NCI-H69 (cell line): ENCODE data around the gene RNFT2.
"Not testable (repeated sequence)": the region's sequence is repeated elsewhere in the genome, so short reads cannot be mapped to it uniquely, and the experiment has no call there.

Source experiments
- DNase-seq: peaks from one replicate; lab custom pipeline; 2025; lab: John Stamatoyannopoulos, UW

RNFT2 gene

DNA sequence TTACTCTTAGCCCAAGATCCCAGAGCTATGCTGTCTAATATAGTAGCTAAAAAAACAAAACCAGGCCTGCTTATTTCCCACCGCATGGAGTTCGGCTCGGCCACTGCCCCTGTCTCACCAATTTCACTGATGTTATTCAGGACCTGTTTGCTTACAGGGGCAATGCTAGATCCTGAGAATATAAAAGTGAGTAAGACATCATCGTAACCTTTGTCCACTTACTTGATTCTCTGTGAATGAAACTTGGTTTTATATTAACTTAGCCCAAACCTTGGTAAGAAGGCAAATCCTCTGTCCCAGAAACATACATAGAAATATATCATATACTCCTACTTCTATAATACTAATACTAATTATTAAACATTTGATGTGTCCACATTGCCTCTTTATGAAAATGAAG lies 56.6 kb downstream of the RNFT2 start:
- DNase-seq: no peak

- DNase-seq: no peak
These were observed 59.8 kb downstream of the RNFT2 start for GRCh38 chr12:116797885-116798284.

DNA sequence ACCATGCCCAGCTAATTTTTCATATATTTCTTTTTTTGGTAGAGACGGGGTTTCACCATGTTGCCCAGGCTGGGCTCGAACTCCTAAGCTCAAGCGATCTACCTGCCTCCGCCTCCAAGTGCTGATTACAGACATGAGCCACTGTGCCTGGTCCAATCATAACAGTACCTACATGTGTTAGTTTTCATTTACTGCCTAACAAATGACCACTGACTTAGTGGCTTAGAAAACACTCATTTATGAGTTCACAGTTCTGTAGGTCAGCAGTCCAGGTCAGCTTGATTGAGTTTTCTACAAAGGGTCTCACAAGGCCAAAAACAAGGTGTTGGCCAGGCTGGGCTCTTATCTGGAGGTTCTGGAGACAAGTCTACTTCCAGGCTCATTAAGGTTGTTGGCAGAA lies 60.6 kb downstream of the RNFT2 start:
- DNase-seq: no peak

GRCh38 chr12:116799955-116800354 lies 61.8 kb downstream of the RNFT2 start:
- DNase-seq: no peak

- no peak for DNase-seq
These were observed 62.8 kb downstream of the RNFT2 start for GRCh38 chr12:116800918-116801317.

- no peak for DNase-seq
These were observed 63.9 kb downstream of the RNFT2 start for GRCh38 chr12:116802018-116802417.

DNA sequence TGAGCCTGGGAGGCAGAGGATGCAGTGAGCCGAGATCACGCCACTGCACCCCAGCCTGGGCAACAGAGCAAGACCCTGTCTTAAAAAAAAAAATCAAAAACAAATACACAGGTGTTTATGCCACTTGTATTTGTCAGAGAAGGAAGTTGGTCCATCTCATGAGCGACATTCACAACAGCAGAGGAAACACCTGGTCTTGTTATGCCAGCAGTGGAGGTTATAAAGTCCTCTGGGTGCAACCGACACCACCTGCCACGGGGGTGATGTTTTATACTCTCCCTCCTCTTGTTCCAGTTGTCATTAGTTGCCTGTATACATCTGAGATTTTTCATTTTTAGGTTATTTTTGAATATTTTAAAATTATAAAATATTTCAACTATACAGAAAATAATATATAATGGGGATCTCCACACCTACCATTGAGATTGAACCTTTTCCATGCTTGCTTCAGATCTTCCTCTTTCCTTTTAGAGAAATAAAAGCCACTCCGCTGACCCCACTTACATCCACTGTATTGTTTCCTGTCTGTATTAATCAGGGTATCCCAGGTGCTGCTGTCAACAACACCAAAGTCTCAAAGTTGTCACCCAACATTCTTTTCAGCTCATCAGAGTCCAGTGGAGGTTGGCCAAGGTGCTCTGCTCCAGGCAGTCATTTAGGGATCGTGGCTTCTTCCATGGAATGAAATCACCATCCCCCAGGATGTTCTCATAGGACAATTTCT lies 65.1 kb downstream of the RNFT2 start:
- no peak for DNase-seq

GRCh38 chr12:116804051-116804450 lies 65.9 kb downstream of the RNFT2 start:
- DNase-seq: no peak

GRCh38 chr12:116806845-116807440 lies 68.8 kb downstream of the RNFT2 start:
- no peak for DNase-seq

DNA sequence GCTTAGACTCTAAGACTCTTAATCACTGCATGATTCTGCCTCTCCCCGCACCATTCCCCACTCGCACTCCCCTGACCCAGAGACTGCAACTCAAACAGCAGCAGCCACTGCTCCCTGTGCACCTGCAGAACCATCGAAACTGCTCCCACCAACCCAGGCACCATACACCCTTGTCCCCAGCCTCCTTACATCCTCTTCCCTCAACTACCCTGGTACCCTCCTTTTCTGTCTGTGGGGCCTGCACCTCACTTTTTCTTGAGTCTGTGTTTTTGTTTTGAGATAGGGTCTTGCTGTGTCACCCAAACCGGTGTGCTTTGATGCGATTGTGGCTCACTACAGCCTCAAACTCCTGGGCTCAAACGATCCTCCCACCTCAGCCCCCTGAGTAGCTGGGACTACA lies 69.4 kb downstream of the RNFT2 start:
- no peak for DNase-seq

- peak; percentile 92 for DNase-seq
These were observed 70.3 kb downstream of the RNFT2 start for GRCh38 chr12:116808113-116809105.

GRCh38 chr12:116812238-116812637 lies 74.1 kb downstream of the RNFT2 start:
- no peak for DNase-seq

GRCh38 chr12:116813271-116814041 lies 75.3 kb downstream of the RNFT2 start:
- DNase-seq: peak; percentile 29

DNA sequence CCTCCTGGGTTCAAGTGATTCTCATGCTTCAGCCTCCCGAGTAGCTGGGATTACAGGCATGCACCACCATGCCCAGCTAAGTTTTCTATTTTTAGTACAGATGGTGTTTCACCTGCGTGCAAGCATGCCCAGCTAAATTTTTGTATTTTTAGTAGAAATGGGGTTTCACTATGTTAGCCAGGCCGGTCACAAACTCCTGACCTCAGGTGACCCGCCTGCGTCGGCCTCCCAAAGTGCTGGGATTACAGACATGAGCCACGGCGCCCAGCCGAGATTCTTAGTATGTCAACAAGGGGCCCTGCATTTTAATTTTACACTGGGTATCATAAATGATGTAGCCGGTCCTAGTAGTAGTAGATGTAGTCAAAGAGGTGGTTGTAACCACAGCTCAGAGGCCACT lies 76.7 kb downstream of the RNFT2 start:
- DNase-seq: not testable (repeated sequence)

DNA sequence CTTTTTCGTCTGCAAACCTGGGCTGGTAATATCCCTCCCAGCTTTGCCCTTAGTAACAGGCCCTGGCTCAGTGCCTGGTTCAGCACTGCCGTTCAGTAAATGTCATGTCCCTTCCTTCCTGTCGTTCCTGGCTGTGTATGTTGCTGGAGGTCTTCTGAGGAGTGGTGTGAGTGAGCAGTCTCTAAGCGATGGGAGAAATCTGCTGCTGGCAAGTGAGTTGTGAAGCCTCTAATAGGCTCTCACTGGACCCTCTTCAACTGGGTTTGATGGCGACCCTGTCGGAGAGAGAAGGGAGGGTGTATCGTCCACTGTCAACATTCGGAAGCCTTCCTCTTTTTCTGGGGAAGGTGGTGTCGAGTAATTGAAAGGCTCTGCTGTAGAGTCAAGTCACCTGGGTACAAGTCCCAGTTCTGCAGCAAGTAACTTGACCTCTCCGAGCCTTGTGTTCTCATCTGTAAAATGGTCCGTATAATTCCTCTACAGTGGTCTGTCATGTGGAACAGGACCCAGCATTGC lies 80.3 kb downstream of the RNFT2 start:
- DNase-seq: peak; percentile 32

- peak; percentile 98 for DNase-seq
These were observed 81.1 kb downstream of the RNFT2 start for GRCh38 chr12:116818948-116819832.

GRCh38 chr12:116820064-116820656 lies 82.0 kb downstream of the RNFT2 start:
- peak; percentile 44 for DNase-seq

DNA sequence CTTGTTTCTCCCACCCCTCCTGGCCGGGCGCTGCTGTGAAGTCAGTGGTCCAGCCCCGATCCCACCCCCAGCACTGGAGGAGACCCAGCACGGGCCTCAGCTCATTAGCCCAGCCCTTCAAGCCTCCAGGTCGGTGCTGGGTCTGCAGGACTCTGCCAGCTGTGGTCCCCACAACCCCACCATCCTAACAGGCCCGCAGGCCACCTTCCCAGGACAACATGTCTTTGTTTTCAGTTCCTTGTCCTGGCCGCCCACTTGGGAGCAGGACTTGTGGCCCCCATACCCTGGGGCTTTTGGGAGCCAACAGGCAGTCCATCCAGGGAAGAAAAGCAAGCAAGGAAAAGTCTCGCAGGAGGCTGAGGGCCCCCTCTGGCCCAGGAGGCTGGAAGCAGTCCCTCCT lies 83.2 kb downstream of the RNFT2 start:
- DNase-seq: no peak

DNA sequence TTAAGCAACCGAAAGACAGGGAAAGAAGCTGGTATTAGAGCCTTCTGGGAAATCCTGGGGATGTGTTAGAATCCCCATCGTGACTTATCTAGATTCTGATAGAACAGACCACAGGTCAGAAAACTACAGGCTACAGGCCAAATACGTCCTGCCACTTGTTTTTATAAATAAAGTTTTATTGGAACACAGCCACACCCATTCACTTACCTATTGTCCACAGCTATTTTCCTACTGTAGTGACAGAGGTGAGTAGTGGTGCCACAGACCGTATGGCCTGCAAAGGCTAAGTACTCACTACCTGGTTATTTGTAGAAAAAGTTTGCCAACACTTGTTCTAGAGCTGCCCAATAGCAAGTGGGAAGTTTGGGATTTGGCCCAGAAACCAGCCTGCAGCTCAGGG lies 89.3 kb downstream of the RNFT2 start:
- DNase-seq: no peak

DNA sequence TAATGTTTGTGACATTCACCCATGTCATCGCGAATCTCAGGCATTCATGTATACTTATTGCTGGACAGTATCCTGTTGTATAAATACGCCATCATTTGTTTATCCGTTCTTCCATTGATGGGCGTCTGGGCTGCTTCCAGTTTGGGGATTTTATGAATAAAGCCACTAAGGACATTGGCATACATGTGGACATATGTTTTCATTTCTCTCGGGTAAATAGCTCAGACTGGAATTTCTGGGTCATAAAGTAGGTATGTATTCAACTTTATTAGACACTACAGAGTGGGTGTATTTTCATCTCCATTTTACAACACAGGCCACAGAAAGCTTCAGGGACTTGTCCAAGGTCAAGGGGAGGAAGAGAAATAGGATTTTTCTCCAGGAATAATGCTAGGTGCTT lies 94.2 kb downstream of the RNFT2 start:
- no peak for DNase-seq
